IPS-18c (cell line): ENCODE results near the gene TMEM165.

ENCODE experiments used
- H3K4me3 ChIP-seq: 2 replicates; pipeline ENCODE4 v1.7.0; 2013; ENCODE audit warnings: low read depth, mild to moderate bottlenecking, low read length, moderate library complexity; ENCODE audit not compliant: insufficient read depth
- H3K9me3 ChIP-seq: one replicate; pipeline ENCODE4 v1.6.1; 2013; ENCODE audit warnings: mild to moderate bottlenecking, low read length, moderate library complexity; ENCODE audit not compliant: control insufficient read depth, insufficient read depth

The TMEM165 gene

DNA sequence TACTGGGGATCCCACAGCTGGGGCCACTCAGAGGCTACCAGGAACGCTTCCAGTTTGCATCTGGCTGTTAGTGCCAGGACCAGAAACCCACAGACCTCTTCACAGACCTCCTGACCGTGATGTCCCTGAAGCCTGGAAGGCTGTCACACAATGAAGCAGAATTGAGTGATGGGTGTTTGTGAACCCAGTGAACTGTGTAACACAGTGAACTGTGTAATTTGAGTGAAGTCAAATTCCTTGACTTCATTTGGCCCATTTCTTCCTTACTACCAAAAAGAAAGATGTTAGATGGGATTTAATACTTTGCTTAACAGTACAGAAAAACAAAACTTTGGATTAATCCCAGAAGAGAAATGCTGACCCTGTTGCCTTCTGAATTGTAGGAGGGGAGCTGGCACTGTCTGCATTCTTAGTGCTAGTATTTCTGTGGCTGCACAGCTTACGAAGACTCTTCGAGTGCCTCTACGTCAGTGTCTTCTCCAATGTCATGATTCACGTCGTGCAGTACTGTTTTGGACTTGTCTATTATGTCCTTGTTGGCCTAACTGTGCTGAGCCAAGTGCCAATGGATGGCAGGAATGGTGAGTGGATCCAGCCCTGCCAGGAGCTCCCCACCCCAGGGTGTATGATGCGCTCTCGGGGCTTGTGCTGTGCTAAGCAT, 31.9 kb upstream of the TMEM165 start:
- H3K9me3 ChIP-seq = no peaks in the 10 kb centered on the region
- H3K4me3 ChIP-seq = no peak overlapping the region

DNA sequence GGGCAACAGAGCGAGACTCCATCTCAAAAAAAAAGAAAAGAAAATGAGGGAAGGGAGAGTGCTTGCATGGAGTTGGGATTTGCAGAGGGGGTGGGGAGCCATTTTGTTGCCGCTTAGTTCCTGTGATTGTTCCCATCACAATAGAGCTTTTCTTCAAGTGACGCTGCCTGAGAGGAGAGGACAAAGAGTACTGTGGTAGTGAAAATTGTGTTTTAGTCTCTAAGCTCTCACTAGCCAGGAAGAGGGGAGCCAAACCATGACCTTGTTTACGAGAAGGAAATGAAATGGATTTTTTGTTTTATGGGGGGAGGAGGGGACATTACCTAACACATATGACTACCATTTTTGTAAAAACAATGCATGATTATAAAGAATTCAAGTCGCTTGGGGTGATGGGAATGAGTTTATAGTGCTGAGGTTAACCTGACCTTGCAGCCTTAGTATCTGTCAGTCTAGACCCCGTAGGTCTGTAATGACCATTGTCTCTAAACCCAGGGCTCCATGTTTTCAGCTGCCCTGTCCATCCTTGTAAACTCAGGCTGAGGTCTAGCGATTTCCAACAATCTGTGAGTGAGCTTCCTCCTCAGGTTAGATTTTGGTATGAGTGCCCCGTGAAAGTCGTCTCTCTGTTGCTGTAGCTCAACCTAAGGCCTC, 30.9 kb upstream of the TMEM165 start:
- H3K9me3 ChIP-seq = no peaks in the 10 kb centered on the region
- H3K4me3 ChIP-seq = no peak overlapping the region

DNA sequence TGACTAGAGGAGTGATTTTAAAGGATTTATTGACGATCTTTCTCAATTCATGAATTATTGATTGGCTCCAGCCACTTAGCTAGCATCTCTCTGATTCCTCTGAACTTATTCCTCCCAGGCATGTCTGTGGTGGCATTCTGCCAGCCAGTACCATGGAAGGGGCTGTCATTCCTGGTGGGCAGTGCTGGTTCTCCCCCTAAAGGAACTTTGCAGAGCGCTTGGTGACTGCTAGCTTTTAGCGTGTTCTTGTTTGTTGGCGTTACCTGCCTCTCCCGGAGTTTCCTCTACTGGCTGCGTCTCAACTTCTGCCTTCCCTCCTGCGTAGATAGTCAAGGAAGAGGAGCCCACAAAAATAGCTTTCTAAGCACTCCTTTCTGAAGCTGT, 30.4 kb upstream of the TMEM165 start:
- H3K4me3 ChIP-seq = no peak overlapping the region
- H3K9me3 ChIP-seq = no peaks in the 10 kb centered on the region

DNA sequence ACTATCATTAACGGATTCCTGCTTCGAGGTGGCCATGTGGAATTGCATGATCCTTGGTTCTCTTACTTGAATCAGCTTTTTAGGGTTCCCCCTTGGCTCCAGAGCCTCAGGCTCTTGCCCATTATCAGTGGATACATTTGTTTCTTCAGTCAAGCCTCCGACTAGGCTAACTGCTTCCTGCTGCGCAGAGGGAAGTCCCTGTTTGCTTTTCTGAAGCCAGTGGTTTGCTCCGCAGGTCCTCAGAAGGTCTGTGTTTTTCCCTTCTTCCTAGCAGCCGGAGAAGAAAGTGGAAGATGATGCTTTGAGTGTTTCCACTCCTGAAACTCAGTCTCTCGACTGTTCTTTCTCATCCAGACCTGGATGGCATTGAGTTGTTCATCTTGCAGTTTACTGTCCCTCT, 29.1 kb upstream of the TMEM165 start:
- no peak overlapping the region for H3K4me3 ChIP-seq
- H3K9me3 ChIP-seq = no peaks in the 10 kb centered on the region

DNA sequence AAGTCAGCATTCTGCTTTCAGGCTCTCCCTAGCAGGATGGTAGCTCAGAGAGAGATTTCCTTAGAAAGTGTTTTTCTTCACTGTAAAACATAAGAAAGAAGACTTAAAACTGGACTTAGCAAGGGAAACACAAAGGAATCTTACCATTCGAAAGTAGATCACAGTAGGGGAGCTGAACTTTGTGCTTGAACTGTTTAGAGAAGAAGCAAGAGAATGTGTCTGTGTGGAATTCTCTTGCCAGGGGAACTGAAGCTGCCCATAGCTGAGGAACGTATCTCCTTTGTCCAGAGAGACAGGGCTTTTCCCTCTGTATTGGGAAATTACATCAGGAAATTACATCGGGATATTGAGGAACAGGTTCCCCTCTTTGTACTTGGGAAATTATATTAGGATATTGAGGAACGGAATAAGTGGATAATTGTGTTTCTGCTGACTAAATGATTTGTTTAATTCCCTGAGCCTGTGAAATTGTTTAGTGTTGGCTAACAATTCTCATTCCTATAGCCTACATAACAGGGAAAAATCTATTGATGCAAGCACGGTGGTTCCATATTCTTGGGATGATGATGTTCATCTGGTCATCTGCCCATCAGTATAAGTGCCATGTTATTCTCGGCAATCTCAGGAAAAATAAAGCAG, 28.6 kb upstream of the TMEM165 start:
- Histone ChIP-seq H3K9me3 (no peaks in the 10 kb centered on the region), H3K4me3 (no peak overlapping the region)

DNA sequence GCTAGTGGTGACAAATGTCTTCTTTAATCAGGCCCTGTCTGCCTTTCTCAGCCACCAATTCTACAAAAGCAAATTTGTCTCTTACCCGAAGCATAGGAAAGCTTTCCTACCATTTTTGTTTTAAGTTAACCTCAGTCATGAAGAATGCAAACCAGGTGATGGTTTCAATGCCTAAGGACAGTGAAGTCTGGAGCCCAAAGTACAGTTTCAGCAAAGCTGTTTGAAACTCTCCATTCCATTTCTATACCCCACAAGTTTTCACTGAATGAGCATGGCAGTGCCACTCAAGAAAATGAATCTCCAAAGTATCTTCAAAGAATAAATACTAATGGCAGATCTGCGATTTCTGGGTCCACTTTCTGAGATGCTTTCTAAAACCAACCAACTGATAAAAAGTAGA, 25.8 kb upstream of the TMEM165 start:
- no peaks in the 10 kb centered on the region for H3K9me3 ChIP-seq
- no peak overlapping the region for H3K4me3 ChIP-seq

DNA sequence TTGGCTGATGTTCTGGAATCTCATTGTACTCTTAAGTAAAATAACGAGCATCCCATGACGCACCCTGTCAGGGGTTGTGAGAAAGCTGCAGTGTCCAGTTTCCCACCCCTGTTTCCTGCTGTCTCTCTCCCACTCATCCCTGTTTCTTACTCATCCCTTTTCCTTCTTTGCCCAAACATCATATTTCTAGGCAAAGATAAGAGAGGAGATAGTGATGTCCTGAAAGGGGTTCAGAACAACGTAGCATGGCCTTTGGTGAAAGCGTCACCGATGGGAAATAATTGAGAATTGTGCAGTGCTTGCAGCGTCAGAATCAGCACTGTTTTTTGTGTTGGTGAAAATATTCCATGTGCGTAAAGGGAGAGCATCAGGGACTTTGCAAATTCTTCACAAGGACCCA, 23.5 kb upstream of the TMEM165 start:
- Histone ChIP-seq H3K4me3 (no peak overlapping the region), H3K9me3 (no peaks in the 10 kb centered on the region)

DNA sequence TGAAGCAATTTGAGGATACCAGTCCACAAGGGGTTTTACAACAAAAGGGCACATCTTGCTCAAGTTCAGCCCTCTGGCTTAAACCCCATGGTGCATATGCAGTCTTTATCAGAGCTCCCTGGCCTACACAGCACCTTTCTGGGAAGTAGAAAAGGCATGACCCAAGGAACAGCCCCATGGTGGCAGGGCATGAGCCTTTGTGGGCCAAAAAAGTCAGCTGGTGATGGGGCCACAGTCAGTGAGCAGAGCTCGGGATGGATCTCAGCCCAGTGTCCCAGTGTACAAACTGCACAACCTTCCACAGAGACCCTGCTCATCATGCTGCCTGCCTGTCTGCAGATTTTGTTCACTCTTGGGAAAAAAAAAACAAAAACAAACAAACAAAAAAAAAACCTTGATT, 22.3 kb upstream of the TMEM165 start:
- H3K4me3 ChIP-seq = no peak overlapping the region
- no peaks in the 10 kb centered on the region for H3K9me3 ChIP-seq

DNA sequence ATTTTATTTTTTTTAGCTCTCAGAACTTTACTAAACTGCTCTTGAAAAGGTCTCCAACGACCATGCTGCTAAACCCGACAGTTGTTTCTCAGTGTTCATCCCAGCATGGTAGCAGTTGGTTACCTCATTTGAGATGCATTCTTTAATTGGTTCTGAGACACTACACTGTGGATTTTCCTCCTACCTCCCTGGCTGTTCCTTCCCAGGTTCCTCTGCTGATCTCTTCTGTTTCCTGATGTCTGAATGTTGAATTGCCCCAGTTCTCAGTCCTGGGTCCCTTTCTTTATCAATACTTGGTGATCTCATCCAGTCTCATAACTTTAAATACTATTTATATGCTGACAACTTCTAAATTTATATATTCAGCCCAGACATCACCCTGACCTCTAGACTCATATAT, 19.1 kb upstream of the TMEM165 start:
- H3K9me3 ChIP-seq = no peaks in the 10 kb centered on the region
- H3K4me3 ChIP-seq = no peak overlapping the region

DNA sequence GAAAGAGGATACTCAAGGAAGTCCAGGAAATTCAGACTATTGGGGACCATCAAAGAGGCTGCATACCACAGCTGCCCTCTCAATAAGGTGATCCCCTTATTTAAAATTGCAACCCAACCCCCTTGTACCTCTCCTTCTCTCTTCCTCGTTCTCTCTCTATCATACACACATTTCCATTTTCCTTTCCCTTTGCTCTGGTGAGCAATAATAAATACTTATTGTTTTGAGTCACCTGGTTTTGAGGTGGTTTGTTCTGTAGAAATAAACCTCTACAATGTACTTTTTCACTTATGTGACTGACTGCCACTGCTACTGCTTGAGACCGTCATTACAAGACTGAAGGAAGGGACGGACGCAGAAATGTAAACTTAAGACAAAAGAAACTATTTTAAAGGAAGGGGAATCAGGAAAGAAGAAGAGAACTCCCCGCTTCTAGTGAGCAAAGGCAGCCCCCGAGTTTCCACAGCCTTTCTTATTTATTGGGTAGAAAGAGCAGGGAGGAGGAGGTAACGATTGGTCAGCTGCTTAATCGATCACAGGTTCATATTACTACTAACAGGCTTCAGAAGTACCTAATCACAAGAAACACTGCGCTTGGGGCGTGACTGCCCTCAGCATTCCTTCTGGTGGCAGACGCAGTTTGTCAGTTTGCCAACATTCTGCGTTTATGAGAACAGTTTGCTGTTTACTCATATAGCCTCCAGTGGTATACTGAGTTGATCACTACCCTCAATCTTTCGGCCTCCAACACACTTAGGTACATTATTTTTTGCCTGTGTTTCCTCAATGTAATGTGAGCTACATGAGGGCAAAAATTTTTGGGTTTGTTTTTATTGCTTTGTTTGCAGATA, 16.9 kb upstream of the TMEM165 start:
- no peaks in the 10 kb centered on the region for H3K9me3 ChIP-seq

DNA sequence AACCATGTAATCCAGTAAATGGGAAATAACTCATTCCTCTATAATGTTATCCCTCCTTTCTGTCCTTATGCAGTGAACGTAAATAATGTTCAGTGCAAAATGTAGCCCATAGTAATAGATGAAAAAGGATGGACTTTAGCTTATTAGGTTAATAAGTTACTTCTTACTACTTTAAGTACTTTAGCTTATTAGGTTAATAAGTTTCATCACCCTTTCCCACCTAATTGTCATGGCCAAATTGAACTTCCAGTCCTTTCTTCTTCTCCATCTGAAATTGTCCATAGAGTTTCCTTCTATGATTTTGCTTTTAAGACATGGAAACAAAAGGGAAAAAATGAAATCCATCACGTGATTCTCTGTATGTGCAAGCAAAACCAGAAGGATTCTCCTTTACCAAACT, 15.2 kb upstream of the TMEM165 start:
- no peak overlapping the region for H3K4me3 ChIP-seq
- H3K9me3 ChIP-seq = no peaks in the 10 kb centered on the region

More for the DNA sequence above, 16.9 kb upstream of the TMEM165 start:
- no peak overlapping the region for H3K4me3 ChIP-seq

DNA sequence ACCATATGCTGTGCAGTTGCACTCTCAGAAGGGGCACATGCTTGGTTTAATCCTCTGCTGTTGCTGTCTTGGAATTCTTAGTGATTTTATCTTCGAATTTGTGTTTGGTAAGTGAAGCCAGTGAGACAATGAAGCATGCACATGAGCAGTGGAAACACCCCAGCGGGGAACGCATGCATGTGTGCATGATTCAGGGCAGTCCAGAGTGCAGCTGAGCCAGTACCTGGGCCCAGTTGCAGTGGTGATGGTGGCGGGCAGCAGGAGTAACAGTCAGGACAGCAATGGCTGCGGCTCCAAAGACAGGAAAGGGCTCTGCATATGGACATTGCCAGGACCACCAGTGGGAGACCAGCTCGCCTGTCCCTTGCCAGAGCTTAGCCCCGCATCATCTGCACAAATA, 14.3 kb upstream of the TMEM165 start:
- Histone ChIP-seq H3K9me3 (no peaks in the 10 kb centered on the region), H3K4me3 (no peak overlapping the region)

DNA sequence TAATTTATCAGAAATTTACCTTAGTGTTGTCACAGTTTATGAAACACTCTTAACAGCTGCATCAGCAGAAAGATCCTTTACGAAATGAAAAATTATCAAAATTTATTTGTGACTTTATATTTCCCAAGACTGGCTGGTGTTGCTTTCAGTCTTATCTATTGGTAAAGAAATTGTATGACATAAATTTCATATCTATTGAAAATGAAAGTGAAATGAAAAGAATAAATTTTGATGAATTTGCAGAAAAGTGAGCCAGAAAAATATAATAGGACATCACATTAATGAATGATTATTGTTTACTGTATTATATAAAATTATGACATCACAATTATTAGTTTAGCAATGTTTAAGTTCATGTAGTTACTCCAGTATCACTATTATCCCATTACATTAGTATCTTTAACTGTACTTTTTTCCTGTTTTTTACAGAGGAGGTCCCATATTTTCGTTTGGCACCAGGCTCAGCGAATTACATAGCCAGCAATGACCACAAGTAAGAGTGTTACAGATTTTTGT, 13.2 kb upstream of the TMEM165 start:
- Histone ChIP-seq H3K4me3 (no peak overlapping the region), H3K9me3 (no peaks in the 10 kb centered on the region)

DNA sequence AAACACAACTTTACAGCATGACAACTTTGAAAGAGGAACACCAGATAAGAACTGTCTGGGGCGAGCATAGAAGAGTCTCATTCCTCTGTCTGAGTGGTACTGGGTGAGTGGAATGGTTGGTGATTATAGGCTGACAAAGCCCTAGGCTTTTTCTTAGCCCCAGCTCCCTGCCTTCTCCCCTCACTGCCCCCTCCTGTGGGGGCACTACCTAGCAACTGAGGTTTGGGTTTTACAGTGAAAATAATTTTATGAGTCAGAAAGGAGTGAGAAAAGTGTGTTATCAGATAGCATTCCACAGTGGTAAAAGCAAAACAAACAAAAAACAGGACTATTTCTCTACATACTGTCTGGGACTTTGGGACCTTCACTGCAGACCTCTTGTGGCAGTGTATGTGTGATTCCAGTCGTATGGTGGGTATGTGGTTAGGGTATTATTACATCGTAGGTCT, 10.5 kb upstream of the TMEM165 start:
- H3K9me3 ChIP-seq = no peaks in the 10 kb centered on the region
- H3K4me3 ChIP-seq = no peak overlapping the region

DNA sequence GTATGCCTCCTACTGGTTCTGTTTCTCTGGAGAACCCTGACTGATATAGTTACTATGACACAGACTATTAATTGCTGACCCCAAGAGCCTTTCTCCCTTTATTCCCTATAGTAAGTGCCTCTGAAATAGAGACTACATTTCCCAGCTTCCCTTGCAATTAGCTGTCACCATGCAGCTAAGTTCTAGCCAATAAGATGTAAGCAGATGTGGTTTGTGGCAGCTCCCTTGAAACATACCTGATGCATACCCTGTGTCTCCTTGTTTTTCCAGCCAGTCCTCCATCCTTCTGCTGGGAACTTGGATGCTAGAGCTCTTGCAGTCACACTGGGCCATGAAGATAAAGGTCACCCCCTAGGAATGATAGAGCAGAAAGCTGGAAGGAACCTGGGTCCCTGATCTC, 9.7 kb upstream of the TMEM165 start:
- Histone ChIP-seq H3K4me3 (no peak overlapping the region), H3K9me3 (no peaks in the 10 kb centered on the region)

DNA sequence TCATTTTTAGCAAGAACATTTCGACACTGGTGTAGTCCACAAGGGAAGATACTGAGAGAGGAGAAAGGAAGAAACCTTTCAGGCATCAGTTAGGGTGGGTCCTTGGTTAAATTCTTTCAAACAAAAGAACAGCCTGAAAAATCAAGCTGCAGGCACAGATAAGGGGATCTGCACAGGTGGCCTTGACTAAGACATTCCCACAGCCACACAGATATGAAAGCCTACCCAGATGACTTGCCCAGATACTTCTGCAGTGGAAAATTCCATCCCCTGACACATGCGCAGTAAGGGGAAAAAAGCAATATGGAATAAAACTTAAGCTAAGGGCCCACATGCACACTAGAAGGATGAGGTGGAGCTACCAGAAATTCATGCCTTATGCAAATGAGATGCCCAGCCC, 8.9 kb upstream of the TMEM165 start:
- no peaks in the 10 kb centered on the region for H3K9me3 ChIP-seq

DNA sequence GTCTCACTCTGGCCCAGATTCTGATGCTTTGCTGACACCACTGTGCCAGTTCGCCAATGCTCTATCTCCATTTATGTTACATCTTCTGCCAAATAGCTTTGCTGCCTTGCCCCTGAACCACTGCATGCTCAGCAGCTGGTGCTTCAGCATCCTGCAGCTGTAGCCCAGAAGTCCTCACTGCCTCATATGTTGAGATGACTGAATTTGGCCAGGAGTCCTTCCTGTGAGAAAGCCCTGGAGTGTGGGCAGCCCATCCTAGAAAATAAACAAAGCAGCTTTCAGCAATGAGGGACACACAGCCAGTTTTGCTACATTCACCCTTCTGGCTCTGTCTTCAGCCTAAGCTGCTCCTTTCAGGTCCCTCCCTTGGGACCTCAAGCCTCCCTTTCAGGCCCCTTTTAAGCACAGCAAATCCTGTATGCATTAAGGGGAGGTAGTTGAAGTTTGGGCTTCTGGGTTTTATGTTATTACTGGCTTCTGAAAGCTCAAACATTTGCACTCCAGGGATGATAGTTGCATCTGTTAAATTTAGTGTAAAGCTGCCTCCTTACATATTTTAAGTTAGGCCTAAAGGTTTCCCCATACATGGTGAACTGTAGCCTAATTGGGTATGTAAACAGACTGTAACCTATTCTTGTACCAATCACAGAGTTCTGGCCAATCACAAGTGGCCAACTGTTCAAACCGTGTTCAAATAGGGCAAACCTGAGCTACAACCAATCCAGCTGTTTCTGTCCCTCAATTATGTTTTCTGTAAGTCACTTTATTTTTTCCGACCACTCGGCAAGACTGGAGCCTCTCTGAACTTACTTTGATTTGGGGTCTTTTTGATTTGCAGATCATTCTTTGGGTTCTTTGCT, 2.1 kb upstream of the TMEM165 start:
- Histone ChIP-seq H3K9me3 (no peaks in the 10 kb centered on the region), H3K4me3 (no peak overlapping the region)

More for the DNA sequence above, 8.9 kb upstream of the TMEM165 start:
- H3K4me3 ChIP-seq = no peak overlapping the region
